Activated CD4-positive, alpha-beta T cell treated with anti-CD3 and anti-CD28 coated beads, Interleukin-2, amount 10 ng/mL, durations not matched to agents 7 days and 5 days (primary cell): ENCODE results near the gene TNFRSF18. TPM values are rescaled to one million over a fixed set of nuclear protein-coding genes. Genes with fewer than 3 reads are reported as not detected.
A peak's percentile ranks its signal among the peaks of the same experiment; 100 is the strongest.
"Not testable (repeated sequence)": the region's sequence is repeated elsewhere in the genome, so short reads cannot be mapped to it uniquely, and the experiment has no call there.

ENCODE experiments used
- CTCF ChIA-PET: fragments of 350-600 bp; sonication (Branson Sonifier 250); formaldehyde crosslinking; loops from one replicate; lab custom pipeline; 2021; ENCODE audit warnings: antibody characterized with exemption; lab: Charles Lee
- POLR2A ChIA-PET: fragments of 350-600 bp; sonication (Branson Sonifier 250); formaldehyde crosslinking; loops from one replicate; lab custom pipeline; 2021; ENCODE audit warnings: antibody characterized with exemption; lab: Charles Lee
- DNase-seq: peaks from one replicate; pipeline ENCODE4 v3.0.0-alpha.2; 2020
- H3K27ac Mint-ChIP-seq: one replicate; pipeline ENCODE4 v1.8.0; 2021; ENCODE audit warnings: mild to moderate bottlenecking, moderate library complexity, mixed read lengths
- H3K27me3 Mint-ChIP-seq: one replicate; pipeline ENCODE4 v1.8.0; 2021; ENCODE audit warnings: mixed read lengths
- H3K36me3 Mint-ChIP-seq: one replicate; pipeline ENCODE4 v1.8.0; 2021; ENCODE audit warnings: low read depth, mixed read lengths
- H3K4me1 Mint-ChIP-seq: one replicate; pipeline ENCODE4 v1.8.0; 2021; ENCODE audit warnings: mixed read lengths
- H3K4me3 Mint-ChIP-seq: one replicate; pipeline ENCODE4 v1.8.0; 2021; ENCODE audit warnings: mild to moderate bottlenecking, moderate library complexity, mixed read lengths
- H3K9me3 Mint-ChIP-seq: one replicate; pipeline ENCODE4 v1.8.0; 2021; ENCODE audit warnings: mixed read lengths
- total RNA-seq, 2 experiments: library from RNA; stranded (reverse); gene quantifications; one replicate each; pipeline ENCODE4 v1.2.3, GENCODE V29; 2021

Gene TNFRSF18
- total RNA-seq, 2 experiments from 2014 or later = 26.0 to 33.9 TPM

- H3K36me3 Mint-ChIP-seq = no peaks in the 10 kb centered on the region
- no peaks in the 10 kb centered on the region for H3K9me3 Mint-ChIP-seq
- H3K27me3 Mint-ChIP-seq = peaks cover 10% of the 10 kb centered on the region
- DNase-seq = no peak
- ChIA-PET POLR2A (no interaction called here), CTCF (no interaction called here)
- no peak overlapping the region for H3K4me3 Mint-ChIP-seq
- no peak overlapping the region for H3K27ac Mint-ChIP-seq
- H3K4me1 Mint-ChIP-seq = peaks cover 23% of the 10 kb centered on the region
Observed at GRCh38 chr1:1178794-1179331, 27.5 kb downstream of the TNFRSF18 start.

GRCh38 chr1:1177452-1178206, 28.8 kb downstream of the TNFRSF18 start:
- H3K4me3 Mint-ChIP-seq = no peak overlapping the region
- H3K27ac Mint-ChIP-seq = no peak overlapping the region
- H3K36me3 Mint-ChIP-seq = no peaks in the 10 kb centered on the region
- H3K27me3 Mint-ChIP-seq = peaks cover 10% of the 10 kb centered on the region
- H3K4me1 Mint-ChIP-seq = peaks cover 28% of the 10 kb centered on the region
- DNase-seq = no peak
- POLR2A ChIA-PET = no interaction called here
- no peaks in the 10 kb centered on the region for H3K9me3 Mint-ChIP-seq
- CTCF ChIA-PET = interaction anchor here (0.8 kb wide), 1 partner anchor 47 kb away, joined by 3 read pairs; no protein-coding TSS in a partner anchor

GRCh38 chr1:1176931-1177330, 29.5 kb downstream of the TNFRSF18 start:
- no peak for DNase-seq
- Mint-ChIP-seq H3K27me3 (peaks cover 15% of the 10 kb centered on the region), H3K27ac (no peak overlapping the region), H3K4me1 (peaks cover 31% of the 10 kb centered on the region), H3K9me3 (no peaks in the 10 kb centered on the region), H3K4me3 (no peak overlapping the region), H3K36me3 (no peaks in the 10 kb centered on the region)
- ChIA-PET CTCF (interaction anchor here (0.6 to 0.8 kb wide), 2 partner anchors 47 to 454 kb away, joined by 3 read pairs; no protein-coding TSS in a partner anchor), POLR2A (no interaction called here)

GRCh38 chr1:1176063-1176761, 30.2 kb downstream of the TNFRSF18 start:
- H3K27ac Mint-ChIP-seq, H3K4me3 Mint-ChIP-seq, CTCF ChIA-PET, DNase-seq, H3K36me3 Mint-ChIP-seq, H3K9me3 Mint-ChIP-seq, POLR2A ChIA-PET: not testable (repeated sequence)
- H3K4me1 Mint-ChIP-seq = peaks cover 32% of the 10 kb centered on the region
- peaks cover 13% of the 10 kb centered on the region for H3K27me3 Mint-ChIP-seq

- Mint-ChIP-seq H3K4me3 (no peak overlapping the region), H3K27ac (no peak overlapping the region), H3K9me3 (no peaks in the 10 kb centered on the region), H3K4me1 (peaks cover 32% of the 10 kb centered on the region), H3K27me3 (peaks cover 10% of the 10 kb centered on the region), H3K36me3 (no peaks in the 10 kb centered on the region)
- ChIA-PET POLR2A (no interaction called here), CTCF (interaction anchor here (0.6 kb wide), 1 partner anchor 167 kb away, joined by 3 read pairs; no protein-coding TSS in a partner anchor)
- no peak for DNase-seq
Observed at GRCh38 chr1:1175221-1176062, 30.9 kb downstream of the TNFRSF18 start.

- H3K27ac Mint-ChIP-seq = no peak within 1 kb of the TSS
- no peaks in the 10 kb centered on the region for H3K9me3 Mint-ChIP-seq
- ChIA-PET POLR2A (no interaction called here), CTCF (interaction anchor here (1.0 kb wide), 1 partner anchor 19 kb away, joined by 3 read pairs; no protein-coding TSS in a partner anchor)
- peaks cover 35% of the 10 kb centered on the region for H3K4me1 Mint-ChIP-seq
- no peak within 1 kb of the TSS for H3K4me3 Mint-ChIP-seq
- H3K36me3 Mint-ChIP-seq = no peaks in the 10 kb centered on the region
- peak; percentile 79 for DNase-seq
- peaks cover 10% of the 10 kb centered on the region for H3K27me3 Mint-ChIP-seq
Observed at GRCh38 chr1:1173793-1174415, 32.5 kb downstream of the TNFRSF18 start, which contains the start of gene TTLL10. TSS of gene TTLL10 (plus strand) at chr1:1173880. CDS start at chr1:1179216, 5,336 bp downstream.

- Mint-ChIP-seq H3K4me1 (peaks cover 35% of the 10 kb centered on the region), H3K4me3 (no peak overlapping the region), H3K27ac (no peak overlapping the region), H3K9me3 (no peaks in the 10 kb centered on the region), H3K27me3 (peaks cover 10% of the 10 kb centered on the region), H3K36me3 (no peaks in the 10 kb centered on the region)
- CTCF ChIA-PET = interaction anchor here (1.0 kb wide), 1 partner anchor 18 kb away, joined by 3 read pairs; no protein-coding TSS in a partner anchor
- no peak for DNase-seq
- POLR2A ChIA-PET = no interaction called here
Observed at GRCh38 chr1:1173061-1173792, 33.2 kb downstream of the TNFRSF18 start.

- H3K4me1 Mint-ChIP-seq = peaks cover 34% of the 10 kb centered on the region
- H3K4me3 Mint-ChIP-seq = no peak overlapping the region
- H3K9me3 Mint-ChIP-seq = no peaks in the 10 kb centered on the region
- H3K27ac Mint-ChIP-seq = peak overlapping the region; percentile 62
- peaks cover 7% of the 10 kb centered on the region for H3K27me3 Mint-ChIP-seq
- H3K36me3 Mint-ChIP-seq = no peaks in the 10 kb centered on the region
- ChIA-PET CTCF (interaction anchor here (1.1 to 2.2 kb wide), 3 partner anchors 8 to 16 kb away, joined by 3 to 7 read pairs (median 5); no protein-coding TSS in a partner anchor), POLR2A (no interaction called here)
- DNase-seq = no peak
Observed at GRCh38 chr1:1171546-1172340, 34.6 kb downstream of the TNFRSF18 start.

GRCh38 chr1:1171161-1171545, 35.2 kb downstream of the TNFRSF18 start:
- peak overlapping the region; percentile 9 for H3K27ac Mint-ChIP-seq
- CTCF ChIA-PET = interaction anchor here (0.9 to 2.2 kb wide), 4 partner anchors 9 to 17 kb away, joined by 3 to 7 read pairs (median 4); no protein-coding TSS in a partner anchor
- peaks cover 33% of the 10 kb centered on the region for H3K4me1 Mint-ChIP-seq
- no peaks in the 10 kb centered on the region for H3K36me3 Mint-ChIP-seq
- POLR2A ChIA-PET = no interaction called here
- H3K4me3 Mint-ChIP-seq = no peak overlapping the region
- no peaks in the 10 kb centered on the region for H3K9me3 Mint-ChIP-seq
- DNase-seq = no peak
- H3K27me3 Mint-ChIP-seq = peaks cover 5% of the 10 kb centered on the region

GRCh38 chr1:1170215-1171091, 35.9 kb downstream of the TNFRSF18 start:
- Mint-ChIP-seq H3K4me1 (peaks cover 28% of the 10 kb centered on the region), H3K9me3 (no peaks in the 10 kb centered on the region), H3K27me3 (peaks cover 5% of the 10 kb centered on the region), H3K27ac (no peak overlapping the region), H3K36me3 (no peaks in the 10 kb centered on the region), H3K4me3 (no peak overlapping the region)
- POLR2A ChIA-PET = no interaction called here
- DNase-seq = no peak
- CTCF ChIA-PET = interaction anchor here (0.9 to 2.2 kb wide), 3 partner anchors 10 to 16 kb away, joined by 3 to 7 read pairs (median 3); no protein-coding TSS in a partner anchor
